ENCODE results near the gene OPALIN.

GRCh38 chr10:96344178-96344577 lies 14.6 kb downstream of the OPALIN start:
- TF ChIP-seq, protein P1, sequence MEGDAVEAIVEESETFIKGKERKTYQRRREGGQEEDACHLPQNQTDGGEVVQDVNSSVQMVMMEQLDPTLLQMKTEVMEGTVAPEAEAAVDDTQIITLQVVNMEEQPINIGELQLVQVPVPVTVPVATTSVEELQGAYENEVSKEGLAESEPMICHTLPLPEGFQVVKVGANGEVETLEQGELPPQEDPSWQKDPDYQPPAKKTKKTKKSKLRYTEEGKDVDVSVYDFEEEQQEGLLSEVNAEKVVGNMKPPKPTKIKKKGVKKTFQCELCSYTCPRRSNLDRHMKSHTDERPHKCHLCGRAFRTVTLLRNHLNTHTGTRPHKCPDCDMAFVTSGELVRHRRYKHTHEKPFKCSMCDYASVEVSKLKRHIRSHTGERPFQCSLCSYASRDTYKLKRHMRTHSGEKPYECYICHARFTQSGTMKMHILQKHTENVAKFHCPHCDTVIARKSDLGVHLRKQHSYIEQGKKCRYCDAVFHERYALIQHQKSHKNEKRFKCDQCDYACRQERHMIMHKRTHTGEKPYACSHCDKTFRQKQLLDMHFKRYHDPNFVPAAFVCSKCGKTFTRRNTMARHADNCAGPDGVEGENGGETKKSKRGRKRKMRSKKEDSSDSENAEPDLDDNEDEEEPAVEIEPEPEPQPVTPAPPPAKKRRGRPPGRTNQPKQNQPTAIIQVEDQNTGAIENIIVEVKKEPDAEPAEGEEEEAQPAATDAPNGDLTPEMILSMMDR (IDR thresholded peaks at IDR 0.05) = no peak
- TF ChIP-seq POLR2A (IDR thresholded peaks at IDR 0.05) = no peak

Data from heart left ventricle (tissue), 13 donors.